DMS 273 treated with DMSO at 0.1 percent for 48 hours (cell line): ENCODE measurements around the gene FOXG1.

Experiments
- DNase-seq: peaks from one replicate; lab custom pipeline; 2025; lab: John Stamatoyannopoulos, UW

Gene FOXG1

GRCh38 chr14:28766469-28766955 lies at the start of gene FOXG1:
FOXG1 (plus strand) TSS chr14:28766787; CDS start chr14:28767280, 493 bp downstream.
- DNase-seq: no peak

- DNase-seq: no peak
These were observed 47.5 kb upstream of the FOXG1 start for GRCh38 chr14:28719130-28719529.

- DNase-seq: no peak
These were observed 35.2 kb upstream of the FOXG1 start for GRCh38 chr14:28731358-28731757.

DNA sequence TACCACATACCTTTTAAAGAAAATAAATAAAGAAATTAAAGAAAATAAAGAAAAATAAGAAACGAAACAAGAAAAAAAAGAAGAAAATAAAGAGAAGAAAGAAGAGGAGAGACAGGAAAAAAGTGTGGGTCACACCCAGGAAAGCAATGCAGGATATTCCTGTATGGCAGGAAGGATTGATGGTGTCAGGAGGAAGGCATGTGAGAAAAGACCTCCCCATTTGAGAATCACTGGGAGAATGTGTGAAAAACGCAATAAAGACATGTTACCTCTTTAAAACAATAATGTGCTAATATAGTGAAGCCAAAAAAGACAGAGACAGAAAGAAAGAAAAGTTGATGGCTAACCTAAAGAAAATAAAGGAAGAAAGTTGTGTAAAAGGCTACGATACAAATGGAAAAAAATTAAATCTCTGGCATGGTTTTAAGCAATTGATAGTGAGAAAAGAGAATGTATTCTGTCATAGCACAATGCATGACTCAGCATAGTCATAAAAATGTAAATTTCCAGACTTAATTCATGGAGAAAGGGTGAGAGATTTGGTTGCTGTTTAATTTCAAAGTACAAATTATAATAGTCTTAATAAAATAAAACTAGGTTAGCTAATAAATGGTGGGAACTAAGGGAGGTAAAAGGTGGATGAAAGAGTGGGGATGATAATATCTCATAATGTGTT lies 24.3 kb upstream of the FOXG1 start:
- no peak for DNase-seq

- DNase-seq: no peak
These were observed 22.5 kb upstream of the FOXG1 start for GRCh38 chr14:28744126-28744525.

DNA sequence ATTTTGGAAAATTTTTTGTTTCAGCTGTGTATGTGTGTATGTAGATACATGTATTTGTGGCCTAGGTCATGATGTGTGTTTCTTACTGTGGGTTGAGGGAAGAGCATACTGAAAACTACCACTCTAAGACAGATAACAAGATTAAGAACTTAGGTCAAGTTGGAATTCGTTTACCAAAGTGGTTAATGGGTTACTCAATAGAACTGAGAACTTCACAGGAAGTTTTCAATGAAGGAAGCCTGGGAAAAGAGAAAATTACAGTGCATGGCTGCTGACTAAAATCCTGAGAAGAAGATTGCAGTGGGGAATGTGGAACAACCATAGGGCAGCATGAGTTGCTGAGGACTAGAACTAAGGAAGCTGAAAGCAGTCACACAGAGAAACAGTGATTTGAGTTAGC lies 21.4 kb upstream of the FOXG1 start:
- DNase-seq: no peak

DNA sequence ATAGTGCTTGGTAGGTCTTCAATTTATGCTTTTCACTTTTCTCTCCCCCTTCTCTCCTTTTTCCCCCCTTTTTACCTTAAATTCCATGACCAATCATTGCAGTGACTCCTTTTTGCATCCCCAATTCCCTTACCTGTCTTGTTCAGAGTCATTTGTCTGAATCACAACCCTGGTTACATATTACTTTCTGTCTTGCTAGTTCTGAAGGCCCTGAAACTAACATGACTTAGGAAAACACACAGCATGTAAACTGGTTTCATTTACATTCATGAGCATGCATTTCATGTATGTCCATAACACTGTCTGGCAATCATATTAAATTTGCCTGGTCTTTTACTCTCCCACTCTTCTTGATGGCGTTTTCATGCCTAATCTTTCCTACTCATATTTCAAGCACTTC lies 20.3 kb upstream of the FOXG1 start:
- no peak for DNase-seq

DNA sequence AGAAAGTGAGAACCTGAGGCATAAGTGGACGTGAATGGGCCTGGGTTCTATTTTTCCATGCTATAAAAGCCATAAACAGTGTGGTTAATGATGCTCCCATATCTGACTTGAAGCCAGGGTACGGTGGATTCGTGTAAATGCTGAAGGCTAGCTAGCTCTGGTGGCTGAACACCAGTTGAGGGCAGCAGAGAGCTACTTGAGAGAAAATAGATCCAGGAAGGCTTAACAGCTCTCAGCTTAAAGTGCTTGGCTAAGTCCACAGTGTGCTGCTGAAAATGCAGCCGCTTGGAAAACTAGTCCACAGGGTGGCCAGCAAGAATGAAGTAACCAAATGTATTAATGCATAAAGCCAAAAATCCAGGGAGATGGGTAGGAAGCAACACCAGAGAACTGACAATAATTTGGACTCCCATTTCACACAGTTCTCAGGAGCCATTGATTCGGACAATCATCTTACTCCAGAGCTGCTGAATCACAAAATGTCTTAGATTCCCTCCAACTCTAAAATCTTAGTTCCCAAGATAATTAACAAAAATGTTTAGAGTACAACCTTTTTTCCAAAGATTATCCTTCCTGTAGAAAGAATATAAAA lies 15.0 kb upstream of the FOXG1 start:
- DNase-seq: peak; percentile 2

DNA sequence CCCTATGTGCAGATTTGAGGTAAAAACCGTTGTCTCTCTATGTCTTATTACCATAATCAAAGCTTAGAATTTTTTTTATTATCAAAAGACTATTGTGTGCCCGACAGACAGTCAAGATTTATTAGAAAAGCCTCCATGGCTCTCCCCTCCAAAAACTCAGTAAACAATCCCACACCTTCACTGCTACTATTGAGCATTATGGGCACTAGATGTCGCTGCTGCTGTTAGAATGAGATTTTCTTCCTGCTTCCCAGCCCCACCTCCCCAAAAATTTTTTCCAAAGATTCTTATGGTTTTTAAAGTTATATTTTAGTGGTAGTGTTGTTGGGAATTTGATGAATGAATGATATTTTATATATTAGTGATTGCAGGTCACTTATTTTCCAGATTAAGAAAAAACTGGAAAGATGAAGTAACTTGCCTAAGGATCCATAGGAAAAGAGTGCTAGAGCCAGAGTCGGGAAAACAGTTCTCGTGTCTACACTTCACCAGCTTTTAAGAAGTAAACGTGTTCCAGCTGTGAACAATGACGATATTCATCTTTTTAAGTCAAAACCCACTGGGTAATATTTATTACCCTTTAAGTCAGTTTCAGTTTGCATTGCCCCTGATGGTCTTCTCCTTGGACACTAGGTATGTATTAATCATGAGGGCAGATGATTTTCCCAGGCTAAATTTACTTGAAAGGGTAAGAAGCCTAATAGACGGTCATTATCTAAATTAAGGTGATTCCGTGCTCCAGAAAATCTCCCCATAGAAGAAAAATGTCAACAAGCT lies 12.2 kb upstream of the FOXG1 start:
- DNase-seq: no peak

DNA sequence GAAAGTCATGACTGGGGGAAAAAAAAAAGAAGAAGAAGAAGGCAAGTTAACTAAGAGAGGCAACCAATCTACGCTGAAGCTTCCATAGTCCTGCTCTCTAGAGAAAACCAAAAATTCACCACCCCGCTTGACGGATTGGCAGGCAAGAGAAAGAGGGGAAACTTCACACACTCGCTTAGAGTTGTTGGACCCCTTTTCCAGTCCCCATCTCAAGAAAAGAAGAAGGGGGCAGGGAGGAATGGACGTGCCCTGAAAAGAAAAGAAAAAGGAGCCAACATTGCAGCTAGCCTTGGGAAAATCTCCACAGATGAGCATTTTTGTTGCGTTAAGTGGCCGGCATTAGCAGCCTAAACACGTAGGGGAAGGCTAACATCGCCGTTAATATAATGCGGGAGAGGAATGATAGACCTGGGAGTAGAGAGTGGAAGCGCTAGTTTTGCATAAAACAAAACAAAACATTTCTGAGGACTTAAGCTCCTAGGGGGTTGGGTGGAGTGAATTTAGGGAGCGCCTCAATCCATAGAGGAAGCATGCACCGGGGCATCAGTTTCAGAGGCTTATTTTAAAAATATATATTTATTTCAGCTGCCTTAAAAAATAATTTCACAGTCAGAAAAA lies 11.3 kb upstream of the FOXG1 start:
- no peak for DNase-seq

DNA sequence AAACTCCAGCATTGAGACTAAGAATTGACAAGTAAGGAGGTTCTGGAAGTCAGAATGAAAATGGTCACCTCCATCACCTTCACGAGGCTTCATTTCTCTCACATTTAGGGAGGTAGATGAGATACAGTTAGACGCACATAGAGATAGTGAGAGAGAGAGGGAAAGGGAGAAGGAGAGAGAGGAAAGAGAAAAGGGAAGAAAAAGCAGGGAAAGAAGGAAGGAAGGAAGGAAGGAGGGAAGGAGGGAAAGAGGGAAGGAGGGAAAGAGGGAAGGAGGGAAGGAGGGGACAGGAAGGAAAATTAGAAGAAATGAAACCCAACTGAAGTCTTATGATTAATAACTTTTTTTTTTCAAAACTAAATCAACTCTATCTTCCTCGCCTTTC lies 10.7 kb upstream of the FOXG1 start:
- DNase-seq: no peak

- DNase-seq: no peak
These were observed 10.2 kb upstream of the FOXG1 start for GRCh38 chr14:28756269-28756883.

- no peak for DNase-seq
These were observed 9.6 kb upstream of the FOXG1 start for GRCh38 chr14:28756884-28757570.

DNA sequence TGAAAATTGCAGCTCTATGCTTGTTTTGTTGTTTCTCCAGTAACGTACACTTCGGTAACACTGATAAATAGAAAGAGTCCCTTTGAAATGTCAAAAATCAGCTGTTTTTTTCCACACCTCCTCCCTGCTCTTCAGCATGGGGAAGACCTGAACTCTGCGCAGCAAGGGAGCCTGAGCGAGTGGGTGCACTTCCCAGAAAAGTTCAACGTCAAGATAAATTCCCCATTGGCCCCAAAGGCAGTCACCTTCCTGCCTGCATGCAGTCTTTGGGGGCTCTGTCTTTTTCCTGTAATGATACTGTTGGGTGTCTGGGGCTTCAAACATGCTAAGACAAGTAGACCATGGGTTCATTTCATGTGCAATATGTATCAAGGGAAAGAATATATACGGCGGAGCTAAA lies 8.8 kb upstream of the FOXG1 start:
- no peak for DNase-seq

DNA sequence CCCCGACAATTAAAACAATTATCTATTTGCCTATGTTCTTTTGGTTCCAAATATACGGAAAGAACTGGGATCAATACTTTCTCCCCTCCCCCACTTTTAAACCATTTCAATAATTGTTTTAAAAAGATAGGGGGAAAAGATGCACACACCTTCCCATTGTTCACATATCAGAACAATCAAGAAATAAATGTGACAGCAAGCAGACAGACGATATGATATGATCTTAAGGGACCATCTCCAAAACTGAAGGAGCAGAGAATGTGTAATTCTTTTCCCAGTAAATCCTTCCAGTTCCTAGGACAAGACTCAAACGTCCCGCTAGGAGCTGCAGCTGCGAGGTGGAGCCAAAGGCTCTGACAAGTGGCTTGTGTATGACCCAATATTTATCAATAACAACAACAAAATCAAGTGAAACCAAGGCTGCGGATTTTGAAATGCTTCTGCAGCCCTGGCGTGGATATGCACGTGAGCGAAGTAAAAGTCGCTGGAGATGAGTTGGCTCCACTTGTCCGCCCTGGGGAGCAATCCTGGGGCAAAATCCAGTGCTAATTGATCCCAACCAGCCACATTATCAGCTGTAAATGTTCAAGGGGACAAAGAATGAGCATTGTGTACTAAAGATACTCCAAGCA lies 8.2 kb upstream of the FOXG1 start:
- DNase-seq: no peak

- DNase-seq: no peak
These were observed 7.5 kb upstream of the FOXG1 start for GRCh38 chr14:28758885-28759652.

DNA sequence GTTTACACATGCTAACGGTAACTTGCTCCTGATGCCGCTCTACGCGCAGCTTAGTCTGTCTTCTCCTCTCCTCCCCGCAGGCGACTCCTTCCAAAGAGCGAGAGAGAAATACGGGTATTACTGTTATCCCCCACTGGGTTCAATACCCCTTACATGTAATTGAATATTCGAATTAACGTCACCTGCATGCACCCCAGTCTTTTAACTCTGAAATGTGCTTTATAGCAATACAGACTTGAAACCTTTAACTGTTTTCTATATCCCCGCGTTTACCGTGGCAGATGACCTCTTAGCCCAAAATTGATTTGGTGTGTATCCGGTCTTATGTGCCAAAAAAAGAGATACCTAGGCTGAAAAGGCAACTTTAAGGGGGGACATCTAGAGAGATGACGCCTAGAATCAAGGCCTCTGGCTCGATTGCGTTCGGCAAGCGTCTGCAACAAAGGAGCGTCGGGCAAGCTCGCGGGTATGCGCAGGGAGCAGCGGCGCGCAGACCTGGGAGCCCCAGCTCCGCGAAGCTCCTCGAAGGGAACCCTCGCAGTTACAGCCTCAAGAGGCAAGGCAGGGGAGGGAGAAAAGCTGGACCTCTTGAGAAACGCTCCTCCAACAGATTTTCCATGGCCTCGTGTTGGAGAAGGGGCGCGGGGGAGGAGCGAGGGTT lies 6.8 kb upstream of the FOXG1 start:
- DNase-seq: no peak

- DNase-seq: no peak
These were observed 6.1 kb upstream of the FOXG1 start for GRCh38 chr14:28760431-28760996.
